Measurements from ENCODE around the gene HOXA9.

The HOXA9 gene

DNA sequence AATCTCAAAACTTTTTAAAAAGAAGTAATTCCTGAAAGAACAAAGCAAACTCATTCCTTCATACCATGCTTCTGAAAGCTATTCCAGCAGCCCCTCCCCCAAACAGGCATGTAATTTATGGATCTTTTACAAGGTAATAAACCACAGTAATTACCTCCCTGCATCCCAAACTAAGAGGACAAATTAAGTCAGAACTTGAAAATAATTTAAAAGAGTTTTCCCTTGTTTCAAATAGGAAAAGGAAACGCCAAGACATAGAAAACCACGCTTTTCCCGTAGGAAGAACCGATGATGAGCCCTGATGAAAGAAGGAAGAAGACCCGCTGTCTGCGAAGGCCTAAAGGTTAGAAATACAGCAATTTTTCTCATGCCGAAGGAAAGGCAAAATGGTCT is 43.7 kb downstream of the HOXA9 start:
- in situ Hi-C loops (cut with MboI; ENCODE audit: low sequenced_read_pairs), result no loop called here

DNA sequence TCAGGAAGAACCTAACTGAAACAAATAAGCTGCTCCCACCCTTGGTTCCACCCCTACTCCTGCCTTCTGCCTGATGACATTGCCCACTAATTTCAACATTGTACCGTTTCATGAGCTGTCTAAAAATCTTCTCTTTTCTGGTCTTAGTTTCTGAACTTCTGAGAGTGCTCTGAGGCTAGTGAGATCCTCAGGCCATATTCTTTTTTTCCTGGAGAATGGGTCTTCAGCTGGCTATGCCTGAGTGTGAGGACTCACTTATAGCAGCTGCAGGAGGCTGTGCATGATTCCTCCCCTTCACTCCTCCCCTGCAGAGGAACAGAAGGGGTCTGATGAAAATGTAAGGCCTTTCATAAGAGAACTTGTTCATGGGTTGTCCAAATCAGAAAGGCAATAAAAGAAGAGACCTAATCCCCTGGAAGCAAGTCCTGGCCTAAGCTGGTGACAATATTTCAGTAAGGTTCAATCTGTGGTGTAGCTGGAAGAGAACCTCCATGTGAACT is 45.9 kb downstream of the HOXA9 start:
- in situ Hi-C loops (cut with MboI; ENCODE audit: low sequenced_read_pairs), result no loop called here

DNA sequence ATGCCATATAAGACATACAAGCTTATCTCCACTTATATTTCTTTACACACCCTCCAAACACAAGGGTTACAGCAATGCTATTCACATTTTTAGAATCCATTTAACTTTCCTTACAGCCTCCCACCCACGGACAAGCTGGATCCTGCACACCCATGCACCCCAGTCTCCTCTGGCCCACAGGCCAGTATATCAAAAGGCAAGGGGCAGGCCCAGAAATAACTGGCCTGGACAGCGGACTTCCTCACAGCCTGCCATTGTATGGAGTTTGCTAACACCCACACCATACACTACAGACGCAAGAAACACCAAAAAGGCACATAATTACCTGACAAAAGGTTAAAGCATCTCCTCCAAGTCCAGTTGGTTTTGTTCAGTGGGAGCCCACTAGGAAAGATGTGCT is 46.8 kb downstream of the HOXA9 start:
- in situ Hi-C loops (cut with MboI; ENCODE audit: low sequenced_read_pairs), result no loop called here

DNA sequence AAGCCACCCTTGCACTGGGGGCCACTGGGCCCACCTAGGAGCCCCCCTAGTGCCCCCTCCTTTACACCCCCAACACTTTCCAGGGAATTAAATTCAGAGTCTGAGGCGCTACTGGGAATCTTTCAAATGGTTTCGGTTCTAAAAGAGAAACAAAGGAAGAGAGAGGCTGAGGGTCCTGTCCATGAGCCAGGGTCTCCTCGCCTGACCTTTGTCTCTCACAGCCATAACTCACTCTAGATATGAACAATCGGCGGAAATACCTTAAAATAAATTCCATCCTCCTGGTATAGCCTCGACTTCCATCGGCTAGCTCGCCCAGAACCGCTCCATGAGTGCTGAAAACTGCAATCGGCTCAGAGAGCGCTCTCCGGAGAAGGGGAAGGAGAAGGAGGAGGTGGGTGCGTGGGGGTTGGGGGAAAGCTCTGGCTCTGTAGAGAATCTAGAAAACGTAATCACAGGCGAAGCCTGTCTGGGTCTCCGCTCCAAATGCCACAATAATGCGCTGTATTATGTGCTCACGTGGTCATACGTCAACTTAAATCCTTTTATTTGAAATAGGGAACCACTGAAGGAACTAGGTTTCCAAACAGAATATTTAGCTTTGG is 47.3 kb downstream of the HOXA9 start:
- in situ Hi-C loops (cut with MboI; ENCODE audit: low sequenced_read_pairs), result no loop called here

DNA sequence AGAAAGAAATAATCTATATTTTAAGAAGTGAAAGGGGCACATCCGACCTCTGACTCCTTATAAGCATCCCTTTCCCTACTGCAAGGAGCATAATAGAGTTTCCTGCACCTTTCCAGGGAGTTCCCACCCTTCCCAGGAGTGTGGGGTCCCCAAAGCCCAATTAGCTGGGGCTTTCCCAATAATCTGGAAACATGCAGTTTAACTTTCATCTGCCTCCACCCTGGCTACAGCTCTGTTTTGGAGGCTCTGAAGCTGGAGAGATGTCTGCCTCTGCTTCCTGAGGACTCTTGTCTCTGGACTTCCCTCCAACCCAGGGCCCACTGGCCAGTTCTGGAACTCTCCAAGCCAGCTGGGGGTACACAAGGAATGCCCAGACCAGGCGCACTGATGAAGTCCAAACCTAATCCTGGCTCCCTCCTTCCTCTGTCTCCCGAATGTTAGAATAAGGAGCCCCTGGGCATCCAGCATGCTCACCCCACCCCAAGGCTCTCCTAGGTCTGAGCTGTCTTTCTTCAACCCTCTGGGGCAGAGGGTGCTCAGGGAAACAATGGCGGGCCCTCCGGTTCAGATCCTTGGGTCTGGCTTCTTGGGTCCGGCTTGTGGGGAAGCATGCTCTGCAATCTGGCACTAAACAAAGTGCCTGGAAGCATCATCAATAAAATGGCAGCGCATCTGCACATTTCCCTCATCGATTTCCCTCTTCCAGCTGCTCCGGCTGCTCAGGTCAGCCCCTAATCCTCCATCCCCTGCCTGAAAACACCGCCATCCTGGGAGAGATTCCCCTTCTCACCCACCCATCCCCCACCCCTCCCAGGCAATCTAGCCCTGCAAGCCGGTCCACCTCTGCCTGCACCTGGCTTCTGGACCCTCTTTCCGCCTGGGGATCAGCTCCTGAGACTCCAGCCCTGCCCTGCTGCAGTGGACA is 48.1 kb downstream of the HOXA9 start:
- in situ Hi-C loops (cut with MboI; ENCODE audit: low sequenced_read_pairs), result no loop called here

DNA sequence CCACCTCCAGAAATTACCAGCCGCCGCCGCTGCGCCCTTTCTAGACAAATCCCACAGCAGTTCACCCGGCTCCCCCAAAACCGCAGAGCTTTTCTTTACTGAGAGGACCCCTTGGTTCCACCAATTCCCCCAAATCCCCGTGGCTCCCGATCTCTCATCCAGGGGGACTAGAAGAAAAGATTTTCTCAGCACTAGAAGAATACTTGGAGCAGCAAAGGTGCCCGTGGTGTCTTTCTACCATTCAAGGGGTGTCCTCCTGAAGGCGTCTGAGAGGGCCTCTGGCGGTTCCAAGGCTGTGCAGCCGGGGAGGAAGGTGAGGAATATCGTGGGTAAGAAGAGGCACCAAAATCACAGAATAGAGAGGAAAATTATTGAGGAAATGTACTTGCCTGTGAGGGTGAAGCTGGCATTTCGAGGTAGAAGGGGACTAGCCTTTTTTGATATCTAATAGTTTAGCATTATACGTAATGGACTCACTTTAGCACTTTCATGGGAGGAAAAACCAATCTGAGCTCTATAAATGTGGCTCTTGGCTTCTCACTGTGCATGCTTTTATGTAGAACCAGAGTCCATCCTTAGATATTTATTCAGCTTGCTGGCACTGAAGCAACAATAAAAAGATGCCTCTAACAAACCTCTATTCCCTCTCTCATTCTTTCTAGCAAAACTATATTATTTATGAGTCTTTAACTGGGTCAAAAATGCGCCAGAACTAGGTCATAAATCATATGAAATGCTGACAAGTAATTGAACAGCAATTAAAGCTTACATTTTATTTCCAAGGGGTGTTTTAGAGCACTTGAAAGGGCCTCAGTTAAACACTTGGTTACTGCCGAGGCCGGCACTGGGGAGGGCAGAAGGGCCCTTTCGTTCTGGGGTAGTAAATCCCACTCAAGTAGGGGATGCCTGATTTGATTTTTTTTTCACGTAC is 49.0 kb downstream of the HOXA9 start:
- in situ Hi-C loops (cut with MboI; ENCODE audit: low sequenced_read_pairs), result no loop called here

DNA sequence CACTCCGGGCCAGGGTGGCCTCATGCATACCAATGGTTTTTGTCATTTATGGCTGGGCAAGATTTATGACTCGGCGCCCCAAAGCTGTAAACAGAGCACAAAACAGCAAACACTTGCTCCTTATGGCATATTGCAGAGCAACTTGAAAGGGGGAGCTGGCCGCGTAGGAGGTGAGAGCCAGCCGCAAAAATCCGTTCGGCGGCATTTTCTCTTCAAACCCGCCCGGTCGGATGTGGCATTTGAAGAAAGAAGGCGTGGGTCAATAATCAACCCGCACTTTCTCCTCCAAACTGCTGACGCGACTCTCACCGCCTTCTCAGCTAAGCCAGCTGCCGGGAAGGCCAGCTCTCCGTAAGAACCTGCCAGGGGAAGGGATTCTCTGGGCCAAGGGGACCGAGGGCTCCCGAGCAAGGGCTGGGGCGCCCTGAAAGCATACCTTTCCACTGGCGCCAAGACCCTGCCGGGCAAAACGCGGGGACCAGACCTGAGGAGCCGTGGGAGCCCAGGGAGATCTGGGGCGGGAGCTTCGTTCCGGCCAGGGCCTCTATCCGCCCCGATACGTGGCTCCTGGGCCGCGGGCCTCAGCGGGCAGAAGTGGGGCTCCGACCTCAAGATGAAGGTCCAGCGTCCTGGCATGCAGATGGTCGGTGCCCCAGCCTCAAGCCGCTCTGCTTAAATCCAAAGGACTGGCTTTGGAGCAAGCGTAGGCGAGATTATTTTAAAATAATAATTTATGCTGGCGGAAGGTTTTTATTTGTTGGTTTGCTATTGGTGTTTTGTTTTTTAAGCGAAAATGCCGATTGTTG is 49.9 kb downstream of the HOXA9 start:
- in situ Hi-C loops (cut with MboI; ENCODE audit: low sequenced_read_pairs), result no loop called here

DNA sequence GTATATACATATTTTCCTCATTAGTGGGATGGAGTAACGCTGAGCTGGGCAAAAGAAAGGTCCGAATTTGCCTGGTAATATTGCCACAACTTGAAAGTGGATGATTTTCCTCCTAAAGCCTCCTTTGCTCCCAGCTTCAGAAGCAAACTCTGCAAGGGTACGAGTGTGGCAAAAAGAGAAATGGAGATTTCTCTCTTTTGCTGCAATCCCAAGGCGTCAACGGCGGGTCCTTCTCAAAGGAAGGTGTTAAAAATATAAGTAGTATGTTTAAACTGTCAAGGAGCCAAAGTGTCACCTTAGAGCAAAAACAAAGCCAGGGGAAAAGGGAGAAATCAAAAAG is 50.5 kb downstream of the HOXA9 start:
- in situ Hi-C loops (cut with MboI; ENCODE audit: low sequenced_read_pairs), result no loop called here

DNA sequence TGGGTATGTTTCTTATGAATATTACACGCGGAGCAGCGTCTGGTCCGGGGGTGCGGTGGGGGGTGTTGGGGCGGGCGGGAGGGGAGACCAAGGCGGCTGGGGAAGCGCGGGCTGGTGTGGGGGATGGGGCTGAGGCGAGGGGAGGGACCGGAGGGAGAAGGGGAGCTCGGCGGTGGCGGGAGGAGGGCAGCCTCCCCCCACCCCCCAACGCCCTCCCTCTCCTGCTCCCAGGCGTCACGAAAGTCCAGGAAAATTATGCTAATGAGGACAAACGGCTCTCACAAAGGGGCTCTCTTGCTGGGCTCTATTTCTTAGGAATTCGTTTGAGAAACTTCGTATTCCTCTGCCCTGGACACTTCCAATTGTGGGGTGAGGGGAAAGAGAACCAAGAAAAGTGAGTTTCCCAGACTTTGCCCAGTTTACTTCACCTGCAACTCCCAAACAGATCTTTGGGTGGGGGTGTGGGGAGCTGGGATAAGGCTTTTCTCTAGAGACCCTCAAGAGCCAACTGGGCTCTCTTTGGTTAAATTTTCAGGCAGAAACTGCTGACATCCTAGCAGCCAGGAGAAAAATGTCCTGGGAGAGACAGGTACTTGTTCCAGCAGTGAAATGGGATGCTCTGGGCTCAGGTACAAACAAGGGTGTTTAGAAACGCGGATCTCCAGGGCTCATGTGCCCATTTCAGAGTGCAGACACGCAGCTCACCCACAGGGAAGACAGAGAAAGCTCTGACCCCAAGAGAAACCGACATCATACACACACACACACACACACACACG is 51.2 kb downstream of the HOXA9 start:
- in situ Hi-C loops (cut with MboI; ENCODE audit: low sequenced_read_pairs), result no loop called here

DNA sequence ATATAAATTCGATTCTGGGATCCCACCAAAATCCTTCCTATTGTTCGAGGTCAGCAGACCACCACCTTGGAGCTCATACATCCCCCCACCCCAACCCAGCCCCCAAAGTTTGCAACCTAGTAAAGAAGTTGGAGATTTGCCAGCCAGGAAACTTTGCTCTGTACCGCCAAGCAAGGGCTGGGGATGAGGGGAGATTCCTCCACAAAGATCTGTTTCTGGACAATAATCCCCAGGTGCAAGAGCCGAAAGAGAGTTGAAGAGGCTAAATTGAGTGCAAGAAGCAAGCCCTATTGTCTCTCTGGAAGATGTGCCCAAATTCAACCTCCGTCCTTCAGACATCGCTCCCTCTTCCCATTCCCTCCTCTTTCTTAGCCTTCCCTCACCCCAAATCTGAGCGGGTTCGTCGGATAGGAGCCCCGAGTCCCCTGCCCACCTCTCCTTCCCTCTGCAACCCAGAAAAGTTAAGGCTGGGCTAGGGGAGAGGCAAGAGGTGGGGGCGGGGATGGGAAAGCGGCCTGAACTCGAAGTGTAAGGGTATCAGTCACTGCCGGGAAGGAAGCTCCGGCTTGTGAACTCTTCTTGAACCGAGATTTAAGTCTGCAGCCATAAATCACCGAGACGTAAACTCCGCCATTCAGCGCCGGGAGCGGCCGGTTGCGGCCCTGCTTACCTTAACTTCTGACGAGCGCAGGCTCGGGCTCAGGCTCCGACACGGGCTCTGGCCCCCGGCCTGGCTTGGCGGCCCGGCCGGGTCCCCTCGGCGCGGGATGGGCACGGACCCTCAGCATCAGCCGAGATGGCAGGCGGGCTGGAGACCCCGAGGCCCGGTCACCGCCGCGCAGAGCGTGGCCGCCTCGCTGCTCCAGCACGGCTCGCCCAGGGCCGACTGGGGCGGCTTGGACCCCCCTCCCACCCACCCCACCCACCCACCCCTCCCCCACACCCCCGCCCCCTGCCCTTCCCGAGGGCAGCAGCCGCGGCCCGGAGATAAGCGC is 52.1 kb downstream of the HOXA9 start:
- in situ Hi-C loops (cut with MboI; ENCODE audit: low sequenced_read_pairs), result no loop called here

Measured in HL-60/S4 treated with phorbol 12-myristate 13-acetate at 8.2 ng/mL for 4 days and 3 days (cell line).